WTC11 (cell line): ENCODE data around the gene TCEAL5.

Source experiments
- AR ChIP-seq: fragments of 250-450 bp; sonication (Bioruptor Pico); IDR thresholded peaks from 2 replicates; pipeline ENCODE4 v1.9.0; 2021; ENCODE audit warnings: mild to moderate bottlenecking
- ATF3 ChIP-seq: sonication (generic); formaldehyde crosslinking; conservative IDR thresholded peaks from 2 replicates; pipeline ENCODE4 v1.8.1; 2022; ENCODE audit warnings: mild to moderate bottlenecking, missing genetic modification reagents
- CREB1 ChIP-seq: sonication (generic); formaldehyde crosslinking; IDR thresholded peaks from 2 replicates; pipeline ENCODE4 v1.8.0; 2023; ENCODE audit warnings: mild to moderate bottlenecking, missing genetic modification reagents
- CTCF ChIP-seq: fragments of 200-600 bp; IDR thresholded peaks from 2 replicates; pipeline ENCODE4 v1.8.0; 2022; ENCODE audit warnings: antibody characterized with exemption
- FOXP1 ChIP-seq: sonication (generic); formaldehyde crosslinking; IDR thresholded peaks from 2 replicates; pipeline ENCODE4 v1.8.0; 2022; ENCODE audit warnings: missing genetic modification reagents, mild to moderate bottlenecking, moderate library complexity, borderline replicate concordance
- KAT7 ChIP-seq: sonication (generic); formaldehyde crosslinking; IDR thresholded peaks from 2 replicates; pipeline ENCODE4 v1.8.1; 2023; ENCODE audit warnings: missing genetic modification reagents, mild to moderate bottlenecking, borderline replicate concordance
- MYBL2 ChIP-seq: sonication (generic); formaldehyde crosslinking; IDR thresholded peaks from 2 replicates; pipeline ENCODE4 v1.8.1; 2023; ENCODE audit warnings: mild to moderate bottlenecking, moderate library complexity, missing genetic modification reagents
- USF1 ChIP-seq: sonication (generic); formaldehyde crosslinking; IDR thresholded peaks from 2 replicates; pipeline ENCODE4 v1.8.0; 2022; ENCODE audit warnings: mild to moderate bottlenecking, missing genetic modification reagents
- ZNF416 ChIP-seq: fragments of 250-450 bp; sonication (Bioruptor Pico); IDR thresholded peaks from 2 replicates; pipeline ENCODE4 v1.9.0; 2021; ENCODE audit warnings: mild to moderate bottlenecking, inconsistent platforms

GRCh38 chrX:103253608-103254007 is 22.9 kb downstream of the TCEAL5 start:
- no peak for TF ChIP-seq ZNF416 (CRISPR knock-in tag)
- no peak for TF ChIP-seq KAT7 (CRISPR knock-in tag)
- TF ChIP-seq ATF3: no peak
- no peak for TF ChIP-seq AR (CRISPR knock-in tag)
- TF ChIP-seq CREB1 (CRISPR knock-in tag): no peak
- no peak for TF ChIP-seq FOXP1
- no peak for TF ChIP-seq CTCF
- TF ChIP-seq MYBL2: no peak
- TF ChIP-seq USF1 (CRISPR knock-in tag): no peak
